Uterus (tissue), 4 donors: ENCODE results near the gene ARL3. TPM values are rescaled to one million over a fixed set of nuclear protein-coding genes. Genes with fewer than 3 reads are reported as not detected.

Experiments
- DNase-seq, 2 donors: peaks; one replicate each; pipeline ENCODE4 v3.0.0-alpha.2; 2019 to 2020
- H3K27ac ChIP-seq, 2 donors: fragments of 200-600 bp; sonication (generic); 1 replicate in 1 of 2; 2 replicates in 1 of 2; pipeline ENCODE4 v1.5.1; 2016 to 2018
- H3K27me3 ChIP-seq, 2 donors: fragments of 200-600 bp; sonication (generic); one replicate each; pipeline ENCODE4 v1.5.1; 2018 to 2019; ENCODE audit warnings: control low read depth in 1 of 2
- H3K36me3 ChIP-seq, 2 donors: fragments of 200-600 bp; sonication (generic); one replicate each; pipeline ENCODE4 v1.5.1; 2019; ENCODE audit warnings: control low read depth in 1 of 2
- H3K4me1 ChIP-seq, 2 donors: fragments of 200-600 bp; sonication (generic); one replicate each; pipeline ENCODE4 v1.5.1; 2018 to 2019; ENCODE audit warnings: control low read depth in 1 of 2
- H3K4me3 ChIP-seq, 2 donors: fragments of 200-600 bp; sonication (generic); 1 replicate in 1 of 2; 2 replicates in 1 of 2; pipeline ENCODE4 v1.5.1; 2018 to 2019; ENCODE audit warnings: mild to moderate bottlenecking in 1 of 2
- H3K9me3 ChIP-seq, 2 donors: fragments of 200-600 bp; sonication (generic); one replicate each; pipeline ENCODE4 v1.5.1; 2019; ENCODE audit warnings: control low read depth in 1 of 2
- POLR2A ChIP-seq, 2 donors: fragments of 450-650 bp; IDR thresholded peaks; one replicate each; pipeline ENCODE4 v1.6.1; 2016; ENCODE audit warnings: antibody characterized with exemption in 2 of 2, mild to moderate bottlenecking in 1 of 2, moderate library complexity in 1 of 2
- intact Hi-C: fragments of 100-400 bp; cut with DNase I; formaldehyde crosslinking; loops from one replicate; pipeline ENCODE4 v1.15.1; 2023; ENCODE audit warnings: low total_unique reads
- total RNA-seq, 4 donors: library from RNA; depleted of rRNA in 3 of 4; stranded (reverse); fragments of >200 nt in 3 of 4; gene quantifications; one replicate each; pipeline versions ENCODE4 v1.1.0 to v1.2.4, GENCODE V29; 2014 to 2023
- TF ChIP-seq, protein P1 (sequence below), 4 experiments: fragments of 200-600 bp in 2 of 4; fragments of 450-650 bp in 2 of 4; sonication (generic) in 2 of 4; IDR thresholded peaks; one replicate each; pipeline ENCODE4 v1.5.1; 2016 to 2019; ENCODE audit warnings: antibody characterized with exemption in 4 of 4, mild to moderate bottlenecking in 2 of 4, moderate library complexity in 1 of 4
- donor health status: DM: yes; HTN: yes; CAD: no.

ARL3 gene
- total RNA-seq, 4 donors from 2014 or later, result 7.1 to 19.9 (median 11.0) TPM

DNA sequence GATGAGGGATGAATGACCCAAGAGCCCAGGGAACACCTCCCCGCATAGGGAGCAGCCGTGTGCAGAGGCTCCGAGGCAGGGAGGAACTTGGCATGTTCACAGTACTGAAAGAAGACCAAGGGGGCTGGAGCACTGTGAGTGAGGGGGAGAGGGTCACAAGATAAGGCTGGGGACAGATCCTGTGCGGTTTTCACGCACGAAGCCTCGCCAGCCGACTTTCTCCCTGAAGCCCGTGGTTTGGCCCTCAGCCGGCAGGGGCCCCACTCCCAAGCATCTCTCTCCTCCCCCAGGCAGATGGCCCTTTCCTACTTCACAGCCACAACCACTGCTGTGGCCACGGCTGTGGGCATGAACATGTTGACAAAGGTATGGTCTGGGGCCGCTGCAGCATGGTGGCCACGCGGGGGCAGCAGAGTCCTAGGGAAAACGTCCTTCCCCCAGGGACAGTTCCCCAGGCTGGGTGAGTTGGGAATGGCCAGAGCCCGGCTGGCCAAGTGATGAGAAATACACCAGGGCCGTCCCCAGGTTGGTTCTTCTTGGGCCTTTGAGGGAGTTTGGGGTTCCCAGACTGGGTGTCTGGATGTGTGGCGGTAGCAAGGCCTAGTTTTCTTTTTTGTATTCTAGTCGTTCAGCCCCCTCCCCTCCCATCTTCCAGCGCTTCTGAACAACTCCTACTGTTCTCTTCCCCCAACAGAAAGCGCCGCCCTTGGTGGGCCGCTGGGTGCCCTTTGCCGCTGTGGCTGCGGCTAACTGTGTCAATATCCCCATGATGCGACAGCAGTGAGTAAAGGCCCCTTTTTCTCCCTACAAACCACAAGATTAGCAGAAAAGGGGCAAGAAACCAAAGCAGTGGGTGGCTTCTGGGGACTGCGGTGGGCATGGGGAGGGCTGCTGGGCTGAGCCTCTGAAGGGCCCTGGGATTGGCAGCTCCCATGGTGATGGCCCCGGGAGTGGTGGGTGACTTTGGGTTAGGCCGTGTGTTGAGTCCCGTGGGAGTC is 15.1 kb upstream of the ARL3 start:
- Histone ChIP-seq H3K4me3 (no peak overlapping the region), H3K27me3 (no peaks in the 10 kb centered on the region), H3K27ac (peak overlapping the region in 1 of 2 donors; percentile 23), H3K9me3 (no peaks in the 10 kb centered on the region), H3K4me1 (no peaks in the 10 kb centered on the region), H3K36me3 (no peaks in the 10 kb centered on the region)
- intact Hi-C loops, result loop anchor here (5.0 kb wide), 1 partner anchor 173 kb away; no protein-coding TSS in a partner anchor
- TF ChIP-seq, protein P1, sequence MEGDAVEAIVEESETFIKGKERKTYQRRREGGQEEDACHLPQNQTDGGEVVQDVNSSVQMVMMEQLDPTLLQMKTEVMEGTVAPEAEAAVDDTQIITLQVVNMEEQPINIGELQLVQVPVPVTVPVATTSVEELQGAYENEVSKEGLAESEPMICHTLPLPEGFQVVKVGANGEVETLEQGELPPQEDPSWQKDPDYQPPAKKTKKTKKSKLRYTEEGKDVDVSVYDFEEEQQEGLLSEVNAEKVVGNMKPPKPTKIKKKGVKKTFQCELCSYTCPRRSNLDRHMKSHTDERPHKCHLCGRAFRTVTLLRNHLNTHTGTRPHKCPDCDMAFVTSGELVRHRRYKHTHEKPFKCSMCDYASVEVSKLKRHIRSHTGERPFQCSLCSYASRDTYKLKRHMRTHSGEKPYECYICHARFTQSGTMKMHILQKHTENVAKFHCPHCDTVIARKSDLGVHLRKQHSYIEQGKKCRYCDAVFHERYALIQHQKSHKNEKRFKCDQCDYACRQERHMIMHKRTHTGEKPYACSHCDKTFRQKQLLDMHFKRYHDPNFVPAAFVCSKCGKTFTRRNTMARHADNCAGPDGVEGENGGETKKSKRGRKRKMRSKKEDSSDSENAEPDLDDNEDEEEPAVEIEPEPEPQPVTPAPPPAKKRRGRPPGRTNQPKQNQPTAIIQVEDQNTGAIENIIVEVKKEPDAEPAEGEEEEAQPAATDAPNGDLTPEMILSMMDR (IDR thresholded peaks at IDR 0.05), result peak; percentile 92 to 96 (median 94)
- TF ChIP-seq POLR2A (IDR thresholded peaks at IDR 0.05), result no peak
- DNase-seq, result peak; percentile 89 to 91

DNA sequence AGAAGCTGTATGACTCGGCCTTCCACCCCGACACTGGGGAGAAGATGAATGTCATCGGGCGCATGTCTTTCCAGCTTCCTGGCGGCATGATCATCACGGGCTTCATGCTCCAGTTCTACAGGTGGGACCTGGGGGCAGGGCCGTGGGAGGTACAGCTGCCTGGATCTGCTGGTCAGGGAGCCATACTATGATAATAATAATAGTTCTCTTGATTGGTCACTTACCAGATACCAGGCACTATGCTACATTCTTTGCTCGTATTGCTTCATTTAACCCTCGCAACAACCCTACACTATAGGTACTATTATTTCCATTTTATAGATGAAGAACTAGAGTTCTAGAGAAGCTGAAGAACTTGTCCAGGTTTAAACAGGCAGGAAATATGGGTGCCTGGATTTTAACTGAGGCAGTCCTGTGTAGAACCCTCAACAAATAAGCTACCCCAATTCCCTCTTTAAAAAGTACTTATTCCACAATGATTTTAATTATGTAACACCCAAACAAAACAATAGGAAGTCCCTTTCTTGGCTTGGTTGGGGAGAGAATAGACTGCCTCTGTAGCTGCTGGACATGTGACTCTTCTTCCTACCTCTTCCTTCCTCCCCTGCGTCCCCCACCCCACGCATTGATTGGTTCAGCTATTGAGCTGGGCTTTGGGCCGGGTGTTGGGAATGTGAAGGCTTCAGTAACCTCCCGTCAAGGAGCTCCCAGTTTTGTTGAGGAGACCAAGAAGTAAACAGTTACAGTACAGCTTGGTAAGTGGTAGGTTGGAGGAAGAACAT is 13.0 kb upstream of the ARL3 start:
- Histone ChIP-seq H3K27ac (no peak overlapping the region), H3K4me1 (no peaks in the 10 kb centered on the region), H3K27me3 (no peaks in the 10 kb centered on the region), H3K4me3 (no peak overlapping the region), H3K9me3 (no peaks in the 10 kb centered on the region), H3K36me3 (no peaks in the 10 kb centered on the region)
- intact Hi-C loops, result loop anchor here (5.0 kb wide), 1 partner anchor 175 kb away; no protein-coding TSS in a partner anchor
- no peak for DNase-seq
- TF ChIP-seq, protein P1 (IDR thresholded peaks at IDR 0.05), result no peak
- TF ChIP-seq POLR2A (IDR thresholded peaks at IDR 0.05), result no peak

DNA sequence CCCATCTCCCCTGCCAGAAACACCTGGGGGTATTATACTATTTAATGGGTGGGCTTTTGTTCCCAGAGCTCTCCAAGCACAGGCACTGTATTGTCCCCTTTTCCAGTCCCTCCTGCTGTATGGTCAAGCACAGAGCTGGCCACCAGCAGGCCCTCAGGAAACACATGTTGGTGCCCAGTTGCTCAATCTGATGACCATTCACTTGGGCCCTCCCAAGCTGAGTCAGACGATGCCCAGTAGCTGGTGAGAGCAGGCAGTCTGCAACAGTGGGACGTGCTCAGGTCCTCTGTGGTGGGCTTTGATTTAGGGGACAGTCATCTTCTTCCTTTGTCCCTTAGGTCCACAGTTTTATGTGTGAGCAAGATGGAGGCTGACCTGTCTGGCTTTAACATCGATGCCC is 12.1 kb upstream of the ARL3 start:
- no peak overlapping the region for H3K4me3 ChIP-seq
- DNase-seq, result no peak
- no peaks in the 10 kb centered on the region for H3K27me3 ChIP-seq
- intact Hi-C loops, result loop anchor here (5.0 kb wide), 1 partner anchor 176 kb away; no protein-coding TSS in a partner anchor
- TF ChIP-seq POLR2A (IDR thresholded peaks at IDR 0.05), result no peak
- TF ChIP-seq, protein P1 (IDR thresholded peaks at IDR 0.05), result no peak
- no peaks in the 10 kb centered on the region for H3K4me1 ChIP-seq
- H3K9me3 ChIP-seq, result no peaks in the 10 kb centered on the region
- no peak overlapping the region for H3K27ac ChIP-seq
- H3K36me3 ChIP-seq, result no peaks in the 10 kb centered on the region

DNA sequence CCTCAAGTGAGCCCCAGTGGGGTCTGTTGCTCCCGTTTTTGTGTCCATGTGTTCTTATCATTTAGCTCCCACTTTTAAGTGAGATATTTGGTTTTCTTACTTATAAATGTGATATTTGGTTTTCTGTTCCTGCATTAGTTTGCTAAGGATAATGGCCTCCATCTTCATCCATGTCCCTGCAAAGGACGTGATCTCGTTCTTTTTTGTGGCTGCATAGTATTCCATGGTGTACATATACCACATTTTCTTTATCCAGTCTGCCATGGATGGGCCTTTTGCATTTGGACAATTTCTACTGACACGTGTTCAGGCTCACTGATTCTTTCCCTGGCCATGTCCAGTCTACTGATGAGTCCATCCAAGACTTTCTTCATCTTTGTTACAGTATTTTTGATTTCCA is 9.8 kb upstream of the ARL3 start:
- no peak for DNase-seq
- Histone ChIP-seq H3K4me1 (no peaks in the 10 kb centered on the region), H3K27ac (no peak overlapping the region), H3K27me3 (no peaks in the 10 kb centered on the region), H3K36me3 (no peaks in the 10 kb centered on the region), H3K4me3 (no peak overlapping the region), H3K9me3 (no peaks in the 10 kb centered on the region)
- no peak for TF ChIP-seq POLR2A (IDR thresholded peaks at IDR 0.05)
- TF ChIP-seq, protein P1 (IDR thresholded peaks at IDR 0.05), result no peak
- intact Hi-C loops, result no loop called here
